Lung (tissue), 12 donors: Measurements from ENCODE around the gene BCAR1. TPM values are rescaled to one million over a fixed set of nuclear protein-coding genes. Genes with fewer than 3 reads are reported as not detected.

Experiments used
- ATAC-seq: fragments of 200-7000 bp; cut with Tn5 transposase; one replicate; pipeline ENCODE4 v1.9.1; 2020; ENCODE audit warnings: moderate number of reproducible peaks; ENCODE audit not compliant: insufficient read depth, low FRiP score
- DNase-seq, 3 donors: peaks; one replicate each; pipeline ENCODE4 v3.0.0-alpha.2; 2013 to 2017
- H3K27ac ChIP-seq, 2 donors: one replicate each; pipeline ENCODE4 v1.5.1; 2013; ENCODE audit warnings: mild to moderate bottlenecking in 2 of 2, moderate library complexity in 2 of 2, control low read depth in 1 of 2, inconsistent platforms in 1 of 2, low read depth in 1 of 2, low read length in 1 of 2
- H3K27me3 ChIP-seq, 3 donors: one replicate each; pipeline ENCODE4 v1.5.1; 2013; ENCODE audit warnings: low read length in 2 of 3; ENCODE audit not compliant: control insufficient read depth in 3 of 3, insufficient read depth in 3 of 3
- H3K36me3 ChIP-seq, 4 donors: one replicate each; pipeline ENCODE4 v1.5.1; 2013; ENCODE audit warnings: low read length in 4 of 4, mild to moderate bottlenecking in 1 of 4, moderate library complexity in 1 of 4; ENCODE audit not compliant: control insufficient read depth in 4 of 4, insufficient read depth in 4 of 4
- H3K4me1 ChIP-seq, 5 donors: one replicate each; pipeline ENCODE4 v1.5.1; 2013; ENCODE audit warnings: low read length in 5 of 5, mild to moderate bottlenecking in 2 of 5, moderate library complexity in 1 of 5; ENCODE audit not compliant: control insufficient read depth in 5 of 5, insufficient read depth in 5 of 5
- H3K4me3 ChIP-seq: one replicate; pipeline ENCODE4 v1.5.1; 2013; ENCODE audit warnings: mild to moderate bottlenecking, control low read depth, moderate library complexity
- H3K9ac ChIP-seq, 2 donors: one replicate each; pipeline ENCODE4 v1.5.1; 2013; ENCODE audit warnings: low read length in 2 of 2, control low read depth in 1 of 2; ENCODE audit not compliant: insufficient read depth in 1 of 2
- H3K9me3 ChIP-seq, 4 donors: one replicate each; pipeline ENCODE4 v1.5.1; 2013; ENCODE audit warnings: low read length in 3 of 4, mild to moderate bottlenecking in 1 of 4, moderate library complexity in 1 of 4; ENCODE audit not compliant: control insufficient read depth in 4 of 4, insufficient read depth in 3 of 4
- CTCF ChIP-seq: IDR thresholded peaks from 2 replicates; pipeline ENCODE4 v1.5.1; 2012; ENCODE audit warnings: mild to moderate bottlenecking; ENCODE audit errors: control extremely low read depth, extremely low read depth
- WGBS, 2 donors: extraction: QIAGEN DNeasy Blood & Tissue Kit; methylation state at CpG; one replicate each; pipeline ENCODE4 v1.1.7; 2013; 5-methylcytosine and 5-hydroxymethylcytosine counted together
- polyA plus RNA-seq, 2 donors: library from polyadenylated mRNA; stranded (reverse); fragments of 200-250 nt; gene quantifications; one replicate each; pipeline ENCODE4 v1.2.1, GENCODE V29; 2013
- total RNA-seq, 2 donors: library from RNA; depleted of rRNA in 1 of 2; stranded (reverse); fragments of >200 nt in 1 of 2; gene quantifications; one replicate each; pipeline ENCODE4 v1.2.1, GENCODE V29; 2014 to 2021
- donor health status: control.
- donor health status: control.
- donor health status: Bipolar disorder and iron deficiency.
- donor health status: healthy.
- donor health status: DM: yes; HTN: yes; CAD: no.

Gene BCAR1
- total and polyA plus RNA-seq, 4 donors, result 37.5 to 70.7 (median 49.9) TPM

GRCh38 chr16:75237398-75238131, 13.9 kb downstream of the BCAR1 start:
- peak overlapping the region in 1 of 2 donors; percentile 42 for H3K9ac ChIP-seq
- H3K9me3 ChIP-seq, result no peaks in the 10 kb centered on the region
- peaks cover 2 to 40% (median 19%) of the 10 kb centered on the region in 4 donors for H3K36me3 ChIP-seq
- DNase-seq, result no peak
- no peak overlapping the region for H3K4me3 ChIP-seq
- WGBS, 2 donors, result 89 to 90% methylated on average over 18 of the region's 18 CpGs
- peaks cover 6 to 28% (median 13%) of the 10 kb centered on the region in 5 donors for H3K4me1 ChIP-seq
- ATAC-seq, result no peak
- no peaks in the 10 kb centered on the region for H3K27me3 ChIP-seq
- no peak for TF ChIP-seq CTCF
- peak overlapping the region; percentile 2 to 56 for H3K27ac ChIP-seq

- no peak for TF ChIP-seq CTCF
- 91 to 92% methylated on average over 26 to 28 of the region's 28 CpGs for WGBS, 2 donors
- Histone ChIP-seq H3K9me3 (no peaks in the 10 kb centered on the region), H3K4me3 (no peak overlapping the region), H3K36me3 (peaks cover 2 to 34% (median 22%) of the 10 kb centered on the region in 4 donors), H3K27me3 (no peaks in the 10 kb centered on the region), H3K27ac (no peak overlapping the region), H3K4me1 (peaks cover 6 to 28% (median 13%) of the 10 kb centered on the region in 5 donors), H3K9ac (no peak overlapping the region)
- ATAC-seq (no peak), DNase-seq (no peak)
Measured at GRCh38 chr16:75236736-75237397, 14.6 kb downstream of the BCAR1 start.

GRCh38 chr16:75236232-75236631, 15.2 kb downstream of the BCAR1 start:
- 74 to 78% methylated on average over 7 of the region's 7 CpGs for WGBS, 2 donors
- Histone ChIP-seq H3K4me1 (peaks cover 6 to 28% (median 13%) of the 10 kb centered on the region in 5 donors), H3K36me3 (peaks cover 2 to 28% (median 20%) of the 10 kb centered on the region in 4 donors), H3K27ac (no peak overlapping the region), H3K27me3 (no peaks in the 10 kb centered on the region), H3K4me3 (no peak overlapping the region), H3K9me3 (no peaks in the 10 kb centered on the region), H3K9ac (no peak overlapping the region)
- no peak for DNase-seq
- ATAC-seq, result no peak
- no peak for TF ChIP-seq CTCF
